ENCODE data around the gene SSBP3.

The SSBP3 gene

DNA sequence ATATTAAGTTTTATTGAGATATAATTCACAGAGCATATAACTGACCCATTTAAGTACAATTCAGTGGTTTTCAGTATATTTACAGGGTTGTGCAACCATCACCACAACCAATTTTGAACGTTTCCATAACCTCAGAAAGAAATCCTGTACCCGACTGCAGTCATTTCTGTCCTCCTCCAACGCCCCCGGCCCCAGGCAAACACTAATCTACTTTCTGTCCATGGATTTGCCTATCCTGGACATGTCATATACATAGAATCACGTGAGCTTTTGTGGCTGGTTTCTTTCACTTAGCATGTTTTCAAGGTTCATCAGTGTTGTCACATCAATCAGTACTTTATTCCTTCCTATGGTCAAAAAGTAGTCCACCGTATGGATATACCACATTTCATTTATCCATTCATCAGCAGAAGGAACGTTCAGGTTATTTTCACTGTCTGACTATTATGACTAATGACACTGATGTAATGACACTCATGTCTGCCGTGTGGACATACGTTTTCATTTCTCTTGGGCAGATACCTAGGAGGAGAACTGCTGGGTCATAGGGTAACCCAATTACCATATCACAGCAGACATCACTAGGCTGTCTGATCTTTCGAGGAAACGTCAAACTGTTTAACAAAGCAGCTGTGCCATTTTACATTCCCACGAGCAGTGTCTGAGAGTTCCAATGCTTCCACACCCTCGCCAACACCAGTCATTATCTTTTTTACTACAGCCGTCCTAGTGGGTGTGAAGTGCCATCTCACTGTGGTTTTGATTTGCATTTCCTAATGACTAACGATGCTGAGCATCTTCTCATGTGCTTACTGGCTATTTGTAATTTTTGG lies 175.5 kb downstream of the SSBP3 start:
- Histone ChIP-seq H3K18ac (ENCODE audit: low read depth in 1 of 2, low read length in 2 of 2) (no peak overlapping the region), H4K8ac (ENCODE audit: low read length) (no peak overlapping the region), H3K27ac (ENCODE audit: low read length, poor library complexity, severe bottlenecking) (no peak overlapping the region), H2BK5ac (ENCODE audit: low read depth, low read length, poor library complexity, severe bottlenecking) (no peak overlapping the region), H2BK12ac (ENCODE audit: low read length in 2 of 2) (no peak overlapping the region), H3K23ac (ENCODE audit: low read length in 2 of 2) (no peak overlapping the region), H2BK120ac (ENCODE audit: low read depth, low read length) (no peak overlapping the region), H3K36me3 (ENCODE audit: control insufficient read depth in 1 of 2, insufficient read depth in 2 of 2, low read depth in 1 of 2, low read length in 2 of 2) (peaks cover 3 to 15% of the 10 kb centered on the region in 2 experiments), H3K27me3 (ENCODE audit: control insufficient read depth in 1 of 2, insufficient read depth in 1 of 2, low read length in 2 of 2) (no peaks in the 10 kb centered on the region), H3K4me2 (ENCODE audit: low read length, poor library complexity, severe bottlenecking) (no peak overlapping the region), H3K4ac (ENCODE audit: low read depth in 1 of 2, low read length in 2 of 2) (no peak overlapping the region), H3K79me1 (replicated peaks; ENCODE audit: low read length, poor library complexity, severe bottlenecking) (no peaks in the 10 kb centered on the region), H3K4me1 (ENCODE audit: control insufficient read depth, insufficient read depth, low read depth, low read length) (peaks cover 36% of the 10 kb centered on the region), H3K9me3 (ENCODE audit: control insufficient read depth, low read length) (no peaks in the 10 kb centered on the region), H2AK5ac (ENCODE audit: low read length, severe bottlenecking) (no peak overlapping the region), H2BK15ac (ENCODE audit: low read depth, poor library complexity, severe bottlenecking) (no peak overlapping the region), H2AFZ (ENCODE audit: low read depth, low read length) (no peak overlapping the region), H4K91ac (ENCODE audit: low read length) (no peak overlapping the region), H3K4me3 (ENCODE audit: insufficient read depth in 1 of 2, low read depth in 1 of 2, low read length in 2 of 2) (no peak overlapping the region), H3K14ac (ENCODE audit: low read length in 2 of 2) (no peak overlapping the region), H3K9ac (ENCODE audit: low read length) (no peak overlapping the region)
- 87% methylated on average over 14 of the region's 15 CpGs for WGBS
- DNase-seq: no peak

DNA sequence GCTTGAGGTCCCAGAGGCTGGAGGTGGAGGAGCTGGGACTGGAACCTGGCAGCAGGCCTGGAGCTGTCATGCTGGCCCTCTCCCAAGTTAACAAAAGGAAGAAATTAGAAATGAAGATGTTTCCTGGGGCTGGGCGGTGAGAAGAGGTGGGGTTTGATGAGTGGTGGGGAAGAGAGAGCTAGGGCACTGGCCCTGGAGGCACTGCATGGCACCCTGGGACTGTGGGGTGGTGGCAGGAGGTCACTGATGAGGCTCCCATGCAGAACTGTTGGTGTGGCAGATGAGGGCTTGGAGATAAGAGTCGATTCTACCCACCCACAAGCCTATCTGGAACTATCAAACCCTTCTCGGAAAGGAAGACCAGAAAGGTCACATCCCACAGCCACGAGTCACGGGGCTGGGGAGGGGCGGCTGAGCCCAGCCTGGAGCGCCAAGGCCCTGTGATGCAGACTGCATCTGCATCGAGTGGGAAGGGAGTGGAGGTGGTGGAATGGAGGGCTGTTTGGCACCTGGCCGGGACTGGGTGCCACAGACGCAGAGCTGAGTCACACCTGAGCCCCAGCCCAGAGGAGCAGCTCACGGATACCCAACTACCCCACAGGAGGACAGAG lies 176.8 kb downstream of the SSBP3 start:
- no peak overlapping the region for H3K4me2 ChIP-seq (ENCODE audit: low read length, poor library complexity, severe bottlenecking)
- WGBS: 43% methylated on average over 7 of the region's 11 CpGs
- H3K4me1 ChIP-seq (ENCODE audit: control insufficient read depth, insufficient read depth, low read depth, low read length): peaks cover 36% of the 10 kb centered on the region
- H2AFZ ChIP-seq (ENCODE audit: low read depth, low read length): no peak overlapping the region
- H3K36me3 ChIP-seq (ENCODE audit: control insufficient read depth in 1 of 2, insufficient read depth in 2 of 2, low read depth in 1 of 2, low read length in 2 of 2): peaks cover 10 to 17% of the 10 kb centered on the region in 2 experiments
- no peaks in the 10 kb centered on the region for H3K9me3 ChIP-seq (ENCODE audit: control insufficient read depth, low read length)
- no peak overlapping the region for H3K4me3 ChIP-seq (ENCODE audit: insufficient read depth in 1 of 2, low read depth in 1 of 2, low read length in 2 of 2)
- no peak overlapping the region for H4K8ac ChIP-seq (ENCODE audit: low read length)
- H2BK12ac ChIP-seq (ENCODE audit: low read length in 2 of 2): peak overlapping the region in 1 of 2 experiments; percentile 73
- peak overlapping the region in 1 of 2 experiments; percentile 10 for H3K4ac ChIP-seq (ENCODE audit: low read depth in 1 of 2, low read length in 2 of 2)
- peak overlapping the region; percentile 6 for H4K91ac ChIP-seq (ENCODE audit: low read length)
- H3K23ac ChIP-seq (ENCODE audit: low read length in 2 of 2): no peak overlapping the region
- H2BK15ac ChIP-seq (ENCODE audit: low read depth, poor library complexity, severe bottlenecking): no peak overlapping the region
- H3K18ac ChIP-seq (ENCODE audit: low read depth in 1 of 2, low read length in 2 of 2): peak overlapping the region in 1 of 2 experiments; percentile 32
- H3K14ac ChIP-seq (ENCODE audit: low read length in 2 of 2): peak overlapping the region in 1 of 2 experiments; percentile 59
- H3K9ac ChIP-seq (ENCODE audit: low read length): peak overlapping the region; percentile 11
- DNase-seq: peak; percentile 30
- H3K27ac ChIP-seq (ENCODE audit: low read length, poor library complexity, severe bottlenecking): no peak overlapping the region
- H3K79me1 ChIP-seq (replicated peaks; ENCODE audit: low read length, poor library complexity, severe bottlenecking): no peaks in the 10 kb centered on the region
- peak overlapping the region; percentile 60 for H2AK5ac ChIP-seq (ENCODE audit: low read length, severe bottlenecking)
- no peak overlapping the region for H2BK120ac ChIP-seq (ENCODE audit: low read depth, low read length)
- H2BK5ac ChIP-seq (ENCODE audit: low read depth, low read length, poor library complexity, severe bottlenecking): no peak overlapping the region
- H3K27me3 ChIP-seq (ENCODE audit: control insufficient read depth in 1 of 2, insufficient read depth in 1 of 2, low read length in 2 of 2): no peaks in the 10 kb centered on the region

DNA sequence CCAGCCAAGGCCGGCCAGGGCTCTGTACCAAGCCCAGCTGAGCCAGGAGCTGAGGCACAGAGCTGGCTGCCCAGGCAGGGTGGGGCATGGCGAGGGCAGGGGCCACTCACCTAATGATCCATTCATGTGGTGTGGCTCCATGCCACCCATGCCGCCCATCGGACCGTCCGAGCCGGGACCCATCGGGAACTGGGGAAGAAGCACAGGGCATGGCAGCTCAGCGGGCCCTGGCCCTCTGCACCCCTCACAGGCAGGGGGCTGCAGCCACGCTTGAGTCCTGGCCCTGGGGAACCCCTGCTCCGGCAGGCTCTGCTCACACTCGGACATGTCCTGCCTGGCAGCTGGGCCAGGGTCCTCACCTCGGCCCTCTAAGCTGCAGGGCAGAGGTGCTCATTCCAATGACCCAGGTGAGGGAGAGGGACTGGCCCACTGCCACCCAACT lies 177.5 kb downstream of the SSBP3 start:
- DNase-seq: no peak
- Histone ChIP-seq H3K4ac (ENCODE audit: low read depth in 1 of 2, low read length in 2 of 2) (no peak overlapping the region), H4K8ac (ENCODE audit: low read length) (no peak overlapping the region), H3K9me3 (ENCODE audit: control insufficient read depth, low read length) (no peaks in the 10 kb centered on the region), H3K4me3 (ENCODE audit: insufficient read depth in 1 of 2, low read depth in 1 of 2, low read length in 2 of 2) (no peak overlapping the region), H4K91ac (ENCODE audit: low read length) (peak overlapping the region; percentile 78), H3K23ac (ENCODE audit: low read length in 2 of 2) (no peak overlapping the region), H3K4me2 (ENCODE audit: low read length, poor library complexity, severe bottlenecking) (no peak overlapping the region), H3K9ac (ENCODE audit: low read length) (no peak overlapping the region), H2BK12ac (ENCODE audit: low read length in 2 of 2) (no peak overlapping the region), H2AK5ac (ENCODE audit: low read length, severe bottlenecking) (peak overlapping the region; percentile 60), H2BK120ac (ENCODE audit: low read depth, low read length) (no peak overlapping the region), H3K14ac (ENCODE audit: low read length in 2 of 2) (no peak overlapping the region), H3K79me1 (replicated peaks; ENCODE audit: low read length, poor library complexity, severe bottlenecking) (no peaks in the 10 kb centered on the region), H3K36me3 (ENCODE audit: control insufficient read depth in 1 of 2, insufficient read depth in 2 of 2, low read depth in 1 of 2, low read length in 2 of 2) (peaks cover 15 to 23% of the 10 kb centered on the region in 2 experiments), H2AFZ (ENCODE audit: low read depth, low read length) (no peak overlapping the region), H2BK15ac (ENCODE audit: low read depth, poor library complexity, severe bottlenecking) (no peak overlapping the region), H2BK5ac (ENCODE audit: low read depth, low read length, poor library complexity, severe bottlenecking) (no peak overlapping the region), H3K27me3 (ENCODE audit: control insufficient read depth in 1 of 2, insufficient read depth in 1 of 2, low read length in 2 of 2) (no peaks in the 10 kb centered on the region), H3K27ac (ENCODE audit: low read length, poor library complexity, severe bottlenecking) (no peak overlapping the region), H3K18ac (ENCODE audit: low read depth in 1 of 2, low read length in 2 of 2) (no peak overlapping the region), H3K4me1 (ENCODE audit: control insufficient read depth, insufficient read depth, low read depth, low read length) (peaks cover 38% of the 10 kb centered on the region)
- WGBS: 95% methylated on average over 13 of the region's 13 CpGs

DNA sequence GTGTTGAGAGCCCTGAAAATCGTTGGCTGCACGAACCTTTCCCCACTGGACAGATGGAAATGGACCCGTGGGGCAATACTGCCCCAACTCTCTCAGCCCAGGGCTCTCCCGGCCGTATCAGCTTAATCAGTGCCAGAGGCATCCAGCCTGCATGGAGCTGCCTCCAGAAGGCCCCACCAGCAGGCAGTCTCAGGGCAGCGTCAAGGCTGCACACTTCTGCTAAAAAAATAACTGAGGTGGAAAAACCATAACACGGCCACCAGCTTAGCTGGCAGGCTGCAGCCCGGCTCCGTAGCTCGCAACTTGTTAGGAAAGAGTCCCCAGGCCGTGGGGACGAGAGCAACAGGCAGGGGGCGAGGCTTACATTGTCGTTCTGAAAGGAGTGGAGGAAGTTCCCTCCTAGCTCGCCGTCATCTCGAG lies 178.3 kb downstream of the SSBP3 start:
- no peak overlapping the region for H4K91ac ChIP-seq (ENCODE audit: low read length)
- no peaks in the 10 kb centered on the region for H3K9me3 ChIP-seq (ENCODE audit: control insufficient read depth, low read length)
- H3K27me3 ChIP-seq (ENCODE audit: control insufficient read depth in 1 of 2, insufficient read depth in 1 of 2, low read length in 2 of 2): no peaks in the 10 kb centered on the region
- H3K4me3 ChIP-seq (ENCODE audit: insufficient read depth in 1 of 2, low read depth in 1 of 2, low read length in 2 of 2): no peak overlapping the region
- H3K27ac ChIP-seq (ENCODE audit: low read length, poor library complexity, severe bottlenecking): peak overlapping the region; percentile 61
- H2AK5ac ChIP-seq (ENCODE audit: low read length, severe bottlenecking): peak overlapping the region; percentile 26
- whole genome bisulfite sequencing: 89% methylated on average over 17 of the region's 17 CpGs
- no peak overlapping the region for H2BK5ac ChIP-seq (ENCODE audit: low read depth, low read length, poor library complexity, severe bottlenecking)
- peak overlapping the region; percentile 12 for H4K8ac ChIP-seq (ENCODE audit: low read length)
- no peak for DNase-seq
- H3K18ac ChIP-seq (ENCODE audit: low read depth in 1 of 2, low read length in 2 of 2): no peak overlapping the region
- H3K14ac ChIP-seq (ENCODE audit: low read length in 2 of 2): no peak overlapping the region
- H3K9ac ChIP-seq (ENCODE audit: low read length): no peak overlapping the region
- peaks cover 3% of the 10 kb centered on the region for H3K79me1 ChIP-seq (replicated peaks; ENCODE audit: low read length, poor library complexity, severe bottlenecking)
- H3K36me3 ChIP-seq (ENCODE audit: control insufficient read depth in 1 of 2, insufficient read depth in 2 of 2, low read depth in 1 of 2, low read length in 2 of 2): peaks cover 15 to 31% of the 10 kb centered on the region in 2 experiments
- H3K4ac ChIP-seq (ENCODE audit: low read depth in 1 of 2, low read length in 2 of 2): no peak overlapping the region
- H2BK120ac ChIP-seq (ENCODE audit: low read depth, low read length): no peak overlapping the region
- H3K4me2 ChIP-seq (ENCODE audit: low read length, poor library complexity, severe bottlenecking): peak overlapping the region; percentile 31
- no peak overlapping the region for H2BK15ac ChIP-seq (ENCODE audit: low read depth, poor library complexity, severe bottlenecking)
- no peak overlapping the region for H3K23ac ChIP-seq (ENCODE audit: low read length in 2 of 2)
- no peak overlapping the region for H2AFZ ChIP-seq (ENCODE audit: low read depth, low read length)
- peaks cover 38% of the 10 kb centered on the region for H3K4me1 ChIP-seq (ENCODE audit: control insufficient read depth, insufficient read depth, low read depth, low read length)
- peak overlapping the region in 1 of 2 experiments; percentile 18 for H2BK12ac ChIP-seq (ENCODE audit: low read length in 2 of 2)

Measured in mesenchymal stem cell (in vitro differentiated cells and primary cell).